ENCODE results near the gene ACHE. TPM values are rescaled to one million over a fixed set of nuclear protein-coding genes. Genes with fewer than 3 reads are reported as not detected.

ACHE gene
- total and polyA plus RNA-seq, 11 donors, result 0.44 to 2.1 (median 0.75) TPM

DNA sequence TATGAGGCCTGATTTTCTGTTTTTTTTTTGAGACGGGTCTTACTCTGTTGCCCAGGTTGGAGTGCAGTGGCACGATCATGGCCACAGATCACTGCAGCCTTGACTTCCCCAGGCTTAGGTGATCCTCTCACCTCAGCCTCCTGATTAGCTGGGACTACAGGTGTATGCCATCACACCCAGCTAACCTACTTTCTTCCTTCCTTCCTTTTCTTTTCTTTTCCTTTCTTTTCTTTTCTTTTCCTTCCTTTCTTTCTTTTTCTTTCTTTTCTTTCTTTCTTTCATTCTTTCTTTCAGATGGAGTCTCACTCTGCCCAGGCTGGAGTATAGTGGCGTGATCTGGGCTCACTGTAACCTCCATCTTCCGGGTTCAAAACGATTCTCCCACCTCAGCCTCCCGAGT, 17.0 kb downstream of the ACHE start:
- Histone ChIP-seq H3K4me1 (peaks cover 3 to 58% (median 41%) of the 10 kb centered on the region in 12 donors), H3K4me3 (no peak overlapping the region), H3K27ac (no peak overlapping the region), H3K27me3 (no peaks in the 10 kb centered on the region), H3K9me3 (no peaks in the 10 kb centered on the region), H3K36me3 (peaks cover 3 to 74% (median 61%) of the 10 kb centered on the region in 9 donors)
- DNase-seq (no peak), ATAC-seq (no peak)
- intact Hi-C loops (cut with DNase I), result no loop called here
- TF ChIP-seq POLR2A (IDR thresholded peaks at IDR 0.05), result no peak
- TF ChIP-seq, protein P1, sequence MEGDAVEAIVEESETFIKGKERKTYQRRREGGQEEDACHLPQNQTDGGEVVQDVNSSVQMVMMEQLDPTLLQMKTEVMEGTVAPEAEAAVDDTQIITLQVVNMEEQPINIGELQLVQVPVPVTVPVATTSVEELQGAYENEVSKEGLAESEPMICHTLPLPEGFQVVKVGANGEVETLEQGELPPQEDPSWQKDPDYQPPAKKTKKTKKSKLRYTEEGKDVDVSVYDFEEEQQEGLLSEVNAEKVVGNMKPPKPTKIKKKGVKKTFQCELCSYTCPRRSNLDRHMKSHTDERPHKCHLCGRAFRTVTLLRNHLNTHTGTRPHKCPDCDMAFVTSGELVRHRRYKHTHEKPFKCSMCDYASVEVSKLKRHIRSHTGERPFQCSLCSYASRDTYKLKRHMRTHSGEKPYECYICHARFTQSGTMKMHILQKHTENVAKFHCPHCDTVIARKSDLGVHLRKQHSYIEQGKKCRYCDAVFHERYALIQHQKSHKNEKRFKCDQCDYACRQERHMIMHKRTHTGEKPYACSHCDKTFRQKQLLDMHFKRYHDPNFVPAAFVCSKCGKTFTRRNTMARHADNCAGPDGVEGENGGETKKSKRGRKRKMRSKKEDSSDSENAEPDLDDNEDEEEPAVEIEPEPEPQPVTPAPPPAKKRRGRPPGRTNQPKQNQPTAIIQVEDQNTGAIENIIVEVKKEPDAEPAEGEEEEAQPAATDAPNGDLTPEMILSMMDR (IDR thresholded peaks at IDR 0.05), result no peak
- 79 to 84% (median 82%) methylated on average over 6 of the region's 6 CpGs for WGBS, 4 donors

DNA sequence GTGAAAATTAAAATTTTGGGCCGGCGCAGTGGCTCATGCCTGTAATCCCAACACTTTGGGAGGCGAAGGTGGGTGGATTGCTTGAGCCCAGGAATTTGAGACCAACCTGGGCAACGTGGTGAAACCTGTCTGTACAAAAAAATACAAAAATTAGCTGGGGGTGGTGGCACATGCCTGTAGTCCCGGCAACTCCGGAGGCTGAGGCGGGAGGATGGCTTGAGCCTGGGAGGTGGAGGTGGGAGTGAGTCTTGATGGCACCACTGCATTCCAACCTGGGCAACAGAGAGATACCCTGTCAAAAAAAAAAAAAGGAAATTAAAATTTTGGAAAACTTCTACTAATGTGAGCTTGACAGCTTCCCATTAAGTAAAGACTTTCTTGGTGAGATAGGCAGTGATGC, 17.7 kb downstream of the ACHE start:
- intact Hi-C loops (cut with DNase I), result no loop called here
- peaks cover 3 to 74% (median 61%) of the 10 kb centered on the region in 9 donors for H3K36me3 ChIP-seq
- H3K27ac ChIP-seq, result no peak overlapping the region
- DNase-seq (no peak), ATAC-seq (no peak)
- no peaks in the 10 kb centered on the region for H3K9me3 ChIP-seq
- H3K4me3 ChIP-seq, result no peak overlapping the region
- 72 to 88% (median 80%) methylated on average over 7 of the region's 7 CpGs for WGBS, 4 donors
- no peaks in the 10 kb centered on the region for H3K27me3 ChIP-seq
- TF ChIP-seq POLR2A (IDR thresholded peaks at IDR 0.05), result no peak
- TF ChIP-seq, protein P1 (IDR thresholded peaks at IDR 0.05), result no peak
- peaks cover 3 to 58% (median 42%) of the 10 kb centered on the region in 12 donors for H3K4me1 ChIP-seq

DNA sequence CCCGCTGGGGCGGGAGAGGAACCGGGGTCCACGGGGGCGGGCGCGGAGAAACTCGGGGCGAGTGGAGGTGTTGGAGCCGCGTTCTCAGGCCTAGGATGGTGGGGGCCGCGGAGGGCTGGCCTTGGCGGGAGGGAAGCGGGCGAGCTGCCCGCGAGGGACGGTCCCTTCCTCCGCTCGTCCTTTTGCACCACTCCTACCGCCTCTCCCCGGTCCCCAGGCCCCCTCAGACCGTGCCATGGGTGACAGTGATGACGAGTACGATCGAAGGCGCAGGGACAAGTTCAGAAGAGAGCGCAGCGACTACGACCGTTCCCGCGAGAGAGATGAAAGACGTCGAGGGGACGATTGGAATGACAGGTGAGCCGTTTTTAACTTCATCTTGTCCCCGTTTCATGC, 20.3 kb downstream of the ACHE start:
- peak in 2 of 4 donors; percentile 38 to 40 for ATAC-seq
- TF ChIP-seq, protein P1 (IDR thresholded peaks at IDR 0.05), result no peak
- no peak for TF ChIP-seq POLR2A (IDR thresholded peaks at IDR 0.05)
- H3K4me1 ChIP-seq, result peaks cover 3 to 57% (median 40%) of the 10 kb centered on the region in 12 donors

DNA sequence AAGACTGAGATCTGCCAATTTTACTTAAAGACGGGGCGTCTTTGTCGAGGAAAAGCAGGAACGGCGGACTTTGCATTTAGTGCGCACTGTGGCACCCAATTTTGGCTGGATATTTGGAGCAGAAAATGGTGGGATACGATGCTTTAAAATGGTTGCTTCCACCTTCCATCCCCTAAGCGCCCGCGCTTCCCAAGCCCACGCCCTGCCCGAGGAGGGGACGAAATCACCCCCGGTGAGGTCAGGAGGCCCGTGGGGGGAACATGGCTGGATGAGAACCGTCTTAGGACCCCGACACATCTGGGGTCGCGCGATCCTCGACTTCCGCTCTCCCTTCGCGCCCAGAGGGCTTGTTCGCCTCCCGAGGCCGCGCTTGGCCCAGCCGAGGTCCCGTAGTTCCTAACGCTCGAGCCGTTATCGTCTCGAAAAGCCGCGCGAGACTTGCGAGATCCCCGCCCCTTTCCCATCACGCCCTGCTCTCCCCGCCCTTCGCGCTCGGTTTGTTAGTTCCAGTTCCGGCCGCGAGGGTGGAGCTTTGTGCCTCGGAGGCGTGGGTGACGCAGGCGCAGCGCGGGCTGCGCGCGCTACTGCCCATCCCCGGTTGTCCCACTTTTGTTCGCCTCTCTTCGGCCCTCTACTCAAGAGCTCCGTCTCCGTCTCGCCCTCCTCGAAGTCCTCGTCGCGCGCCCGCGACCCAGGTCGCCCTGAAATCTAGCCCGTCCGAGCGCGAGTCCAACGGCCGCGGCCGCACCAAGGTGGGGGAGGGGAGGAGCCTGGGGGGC, 20.9 kb downstream of the ACHE start, which contains the start of gene SRRT:
Gene SRRT (plus strand): TSS at position 527 of the 779 bp plus-strand sequence. CDS start 488 bp downstream, outside the sequence.
- peaks cover 0 to 74% (median 66%) of the 10 kb centered on the region in 9 donors for H3K36me3 ChIP-seq
- 1 to 5% (median 2%) methylated on average over 27 to 79 of the region's 79 CpGs for WGBS, 4 donors
- ATAC-seq (peak; percentile 96 to 98 (median 96)), DNase-seq (peak; percentile 99)
- H3K4me1 ChIP-seq, result peaks cover 3 to 52% (median 37%) of the 10 kb centered on the region in 12 donors
- no peaks in the 10 kb centered on the region for H3K27me3 ChIP-seq
- H3K9me3 ChIP-seq, result no peaks in the 10 kb centered on the region
- TF ChIP-seq POLR2A (IDR thresholded peaks at IDR 0.05), result peak; percentile 60 to 90
- TF ChIP-seq, protein P1 (IDR thresholded peaks at IDR 0.05), result peak in 11 of 12 donors; percentile 15 to 58 (median 43)
- intact Hi-C loops (cut with DNase I), result loop anchor here in 1 of 10 donors (1.0 kb wide), 1 partner anchor 14 kb away; no protein-coding TSS in a partner anchor
- peak within 1 kb of the TSS; percentile 89 to 99 (median 95) for H3K27ac ChIP-seq
- peak within 1 kb of the TSS; percentile 60 to 100 (median 86) for H3K4me3 ChIP-seq

More for the DNA sequence above, 20.3 kb downstream of the ACHE start:
- Histone ChIP-seq H3K4me3 (peak overlapping the region; percentile 60 to 100 (median 86)), H3K27me3 (no peaks in the 10 kb centered on the region), H3K9me3 (no peaks in the 10 kb centered on the region), H3K27ac (peak overlapping the region; percentile 89 to 99 (median 95)), H3K36me3 (peaks cover 0 to 73% (median 62%) of the 10 kb centered on the region in 9 donors)
- no peak for DNase-seq
- 0 to 1% (median 1%) methylated on average over 18 to 39 of the region's 39 CpGs for WGBS, 4 donors
- intact Hi-C loops (cut with DNase I), result loop anchor here in 1 of 10 donors (1.0 kb wide), 1 partner anchor 13 kb away; no protein-coding TSS in a partner anchor
